ENCODE measurements around the gene KISS1R. TPM values are rescaled to one million over a fixed set of nuclear protein-coding genes. Genes with fewer than 3 reads are reported as not detected.

KISS1R gene
- total RNA-seq, 1 donor from 2014 or later = not detected

DNA sequence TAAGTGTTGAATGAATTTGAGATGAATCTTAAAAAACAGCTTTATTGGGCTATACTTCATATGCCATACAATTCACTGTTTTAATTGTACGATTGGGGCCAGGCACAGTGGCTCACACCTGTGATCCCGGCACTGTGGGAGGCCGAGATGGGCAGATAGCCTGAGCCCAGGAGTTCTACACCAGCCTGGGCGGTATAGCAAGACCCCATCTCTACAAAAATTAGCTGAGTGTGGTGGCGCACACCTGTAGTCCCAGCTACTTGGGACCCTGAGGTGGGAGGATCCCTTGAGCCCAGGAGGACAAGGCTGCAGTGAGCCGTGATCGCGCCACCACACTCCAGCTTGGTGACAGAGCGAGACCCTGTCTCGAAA lies 19.0 kb downstream of the KISS1R start:
- DNase-seq (ENCODE audit: low spot score) = no peak

DNA sequence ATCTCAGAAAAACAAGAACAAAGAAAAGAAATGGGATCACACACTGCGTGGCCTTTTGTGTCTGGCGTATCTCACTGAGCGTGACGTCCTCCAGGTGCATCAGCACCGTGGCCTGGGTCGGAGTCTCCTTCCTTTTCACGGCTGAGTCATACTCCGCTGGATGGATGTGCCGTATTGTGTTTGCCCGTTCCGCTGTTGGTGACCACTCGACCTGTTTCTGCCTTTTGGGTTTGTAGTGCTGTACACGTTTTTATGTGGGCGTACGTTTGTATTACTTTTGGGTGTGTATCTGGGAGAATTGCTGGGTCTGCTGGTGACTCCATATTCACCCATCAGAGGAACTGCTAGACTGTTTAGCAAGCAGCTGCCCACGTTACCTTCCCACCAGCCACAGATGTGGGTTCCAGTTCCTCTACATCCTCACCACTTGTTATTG lies 20.1 kb downstream of the KISS1R start:
- no peak for DNase-seq (ENCODE audit: low spot score)

DNA sequence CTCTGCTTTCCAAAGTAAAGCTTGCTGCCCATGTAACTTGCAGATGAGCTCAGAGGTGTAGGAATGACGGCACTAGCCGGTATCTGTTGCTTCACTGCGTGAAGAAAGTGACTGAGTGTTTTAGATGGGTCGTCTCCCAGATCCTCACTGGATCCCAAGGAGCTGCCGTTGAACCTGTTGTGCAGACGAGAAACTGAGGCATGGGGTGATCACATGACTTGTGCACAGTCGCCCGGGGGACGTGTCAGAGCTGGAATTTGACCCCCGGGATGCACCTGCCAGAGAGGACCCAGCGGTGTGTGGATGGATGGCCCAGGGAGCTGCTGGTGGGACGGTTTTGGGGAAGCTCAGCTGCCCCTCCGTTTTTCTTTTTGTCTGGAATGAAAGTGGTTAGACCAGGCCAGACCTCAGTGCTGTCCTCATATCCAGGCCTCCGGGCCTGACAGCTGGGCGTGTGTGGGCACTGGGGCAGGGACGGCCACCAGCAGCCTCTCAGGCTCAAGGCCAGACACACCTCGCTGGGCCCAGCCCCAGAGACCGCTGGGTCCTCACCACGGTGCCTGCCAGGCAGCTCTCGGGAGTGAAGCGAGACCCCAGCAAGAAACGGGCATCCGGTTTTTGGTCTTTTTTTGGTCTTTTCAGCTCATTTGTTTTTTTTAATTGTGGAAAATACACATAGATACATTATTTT lies 21.2 kb downstream of the KISS1R start:
- no peak for DNase-seq (ENCODE audit: low spot score)

DNA sequence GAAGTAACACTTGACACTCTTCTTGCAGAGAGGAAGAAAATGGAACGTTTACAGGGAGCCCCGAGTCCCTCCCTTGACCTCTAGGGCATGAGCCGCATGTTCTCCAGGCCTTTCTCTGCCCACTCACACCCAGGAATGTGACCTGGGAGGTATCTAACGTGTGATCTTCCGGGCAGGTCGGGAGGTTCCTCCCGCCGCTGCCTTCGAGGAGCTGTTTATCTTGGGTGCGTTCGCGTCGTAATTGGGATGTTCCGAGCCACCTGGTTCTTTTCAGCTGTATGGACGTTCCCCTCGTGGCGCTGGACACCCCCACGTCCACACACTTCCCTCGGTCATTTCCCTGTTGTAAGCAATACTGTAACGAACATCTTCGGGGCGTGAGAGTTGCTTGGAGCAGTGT lies 22.3 kb downstream of the KISS1R start:
- no peak for DNase-seq (ENCODE audit: low spot score)

DNA sequence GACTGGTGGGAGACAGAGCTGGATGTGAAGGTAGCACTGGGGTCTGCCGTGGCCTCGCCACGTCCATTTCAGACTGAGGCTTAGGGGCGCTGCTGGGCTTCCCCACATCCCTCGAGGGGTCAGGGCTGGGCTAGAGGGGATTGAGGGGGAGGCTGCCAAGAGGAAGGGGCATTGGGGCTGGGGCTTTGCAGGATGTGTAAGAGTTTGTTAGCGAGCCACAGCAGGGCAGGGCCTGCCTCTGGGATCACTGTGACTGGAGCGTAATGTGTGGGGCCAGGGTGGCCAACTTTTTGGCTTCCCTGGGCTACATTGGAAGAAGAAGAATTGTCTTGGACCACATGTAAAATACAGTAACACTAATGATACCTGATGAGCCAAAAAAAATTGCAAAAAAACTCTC lies 22.8 kb downstream of the KISS1R start:
- no peak for DNase-seq (ENCODE audit: low spot score)

DNA sequence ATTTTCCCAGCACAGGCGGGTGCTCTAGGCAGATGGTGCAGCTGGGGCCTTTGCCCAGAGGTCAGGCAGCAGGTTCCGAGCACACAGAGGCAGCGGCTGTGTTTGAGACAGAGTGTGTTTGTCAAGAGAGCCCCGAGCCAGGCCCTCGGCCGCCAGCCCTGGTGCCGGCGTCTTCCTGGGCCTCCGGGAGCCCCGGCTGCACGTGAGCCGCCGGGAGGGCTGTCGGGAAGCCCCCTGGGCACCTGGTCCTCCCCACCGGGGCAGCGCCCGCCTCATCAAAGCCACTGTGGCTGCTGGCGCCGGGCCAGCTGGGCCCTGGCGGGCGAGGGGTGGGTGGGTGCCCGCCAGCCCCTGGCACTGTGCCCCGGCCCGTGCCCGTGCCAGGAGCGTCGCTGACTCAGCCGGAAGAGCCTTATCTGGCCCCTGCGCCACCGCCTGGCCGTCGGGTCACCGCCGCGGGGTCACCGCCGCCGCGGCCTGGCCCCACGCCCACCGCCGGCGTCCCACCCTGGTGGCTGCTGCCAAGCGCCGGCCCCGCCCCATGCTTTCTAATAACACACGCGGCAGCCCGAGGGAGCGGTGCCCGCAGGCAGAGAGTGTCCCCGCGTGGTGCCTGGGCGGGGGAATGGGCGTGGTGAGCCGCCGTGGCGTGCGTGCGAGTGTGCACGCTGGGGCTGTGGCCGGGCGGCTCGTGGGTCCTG lies 23.6 kb downstream of the KISS1R start:
- DNase-seq (ENCODE audit: low spot score) = no peak

DNA sequence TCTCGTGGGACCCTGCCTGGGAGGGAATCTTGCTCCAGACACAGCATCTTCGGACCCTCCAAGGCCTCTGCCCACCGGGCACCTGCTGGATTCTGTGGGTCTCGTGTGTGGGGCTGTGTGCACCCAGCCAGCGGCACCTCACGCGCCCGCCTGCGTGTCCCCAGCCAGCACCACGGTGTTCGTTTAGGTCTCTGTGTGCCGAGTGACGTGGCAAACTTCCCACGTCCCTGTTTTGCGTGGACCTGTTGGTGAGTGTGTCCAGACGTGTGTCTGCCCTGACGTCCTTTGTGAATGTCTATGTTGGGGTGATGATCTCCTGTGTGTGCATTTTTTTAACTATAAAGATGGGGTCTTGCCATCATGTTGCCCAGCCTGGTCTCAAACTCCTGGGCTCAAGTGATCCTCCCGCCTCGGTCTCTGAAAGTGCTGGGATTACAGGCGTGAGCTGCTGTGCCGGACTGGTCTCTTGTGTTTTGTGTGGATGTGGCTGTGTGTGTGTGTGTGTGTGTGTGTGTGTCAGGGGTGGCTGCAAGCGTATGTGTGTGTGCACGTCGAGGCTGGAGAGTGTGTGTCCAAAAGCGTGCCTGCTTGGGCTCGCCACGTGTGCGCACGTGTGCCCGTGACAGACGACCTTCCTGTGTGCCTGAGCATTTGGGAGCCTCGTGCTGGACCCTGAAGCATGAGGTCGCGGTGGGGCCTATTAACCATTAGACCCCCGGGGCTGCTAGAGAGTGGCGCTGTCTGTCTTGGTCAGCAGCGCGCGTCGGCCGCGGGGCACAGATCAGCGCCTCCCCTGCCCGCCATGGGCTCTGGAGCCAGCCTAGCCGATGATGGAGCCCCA lies 24.4 kb downstream of the KISS1R start:
- no peak for DNase-seq (ENCODE audit: low spot score)

DNA sequence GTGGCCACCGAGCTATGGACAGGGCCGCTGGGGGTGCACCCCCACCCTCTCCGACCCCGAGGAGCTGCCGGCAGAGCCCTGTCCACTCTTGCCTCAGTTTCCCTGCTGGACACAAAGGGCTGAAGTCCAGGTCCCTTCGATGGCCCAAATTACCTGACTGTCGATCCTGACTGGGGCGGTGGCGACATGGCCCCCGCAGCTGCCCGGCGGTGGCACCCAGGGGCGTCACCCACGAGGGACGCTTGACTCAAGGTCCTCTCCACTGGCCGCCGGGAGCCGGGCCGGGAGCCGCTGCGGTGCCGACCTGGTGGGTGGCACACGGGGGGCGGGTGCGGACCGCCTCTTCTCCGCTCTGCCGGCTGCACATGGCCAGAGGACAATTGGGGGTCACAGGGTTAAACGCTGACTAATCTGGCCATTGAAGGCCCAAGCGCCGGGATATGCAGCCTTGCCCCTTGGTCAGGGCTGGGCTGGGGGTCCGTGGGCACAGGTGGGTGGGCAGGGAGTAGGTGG lies 25.1 kb downstream of the KISS1R start:
- no peak for DNase-seq (ENCODE audit: low spot score)

DNA sequence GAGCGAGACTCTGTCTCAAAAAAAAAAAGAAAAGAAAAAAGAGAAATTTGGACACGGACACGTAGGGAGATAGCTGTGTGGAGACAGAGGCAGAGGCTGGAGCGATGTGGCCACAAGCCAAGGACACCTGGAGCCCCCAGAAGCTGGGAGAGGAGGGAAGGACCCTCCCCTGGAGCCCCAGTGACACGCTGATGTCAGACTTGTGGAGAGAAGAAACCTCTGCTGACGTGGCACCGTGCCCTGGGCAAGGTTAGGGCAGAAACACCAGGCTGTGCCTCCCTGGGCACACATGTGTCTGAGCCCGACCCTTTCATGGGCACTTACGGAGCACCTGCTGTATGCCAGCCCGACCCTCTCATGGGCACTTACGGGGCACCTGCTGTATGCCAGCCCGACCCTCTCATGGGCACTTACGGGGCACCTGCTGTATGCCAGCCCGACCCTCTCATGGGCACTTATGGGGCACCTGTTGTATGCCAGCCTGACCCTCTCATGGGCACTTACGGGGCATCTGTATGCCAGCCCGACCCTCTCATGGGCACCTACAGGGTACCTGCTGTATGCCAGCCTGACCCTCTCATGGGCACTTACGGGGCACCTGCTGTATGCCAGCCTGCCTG lies 26.5 kb downstream of the KISS1R start:
- DNase-seq (ENCODE audit: low spot score) = no peak

DNA sequence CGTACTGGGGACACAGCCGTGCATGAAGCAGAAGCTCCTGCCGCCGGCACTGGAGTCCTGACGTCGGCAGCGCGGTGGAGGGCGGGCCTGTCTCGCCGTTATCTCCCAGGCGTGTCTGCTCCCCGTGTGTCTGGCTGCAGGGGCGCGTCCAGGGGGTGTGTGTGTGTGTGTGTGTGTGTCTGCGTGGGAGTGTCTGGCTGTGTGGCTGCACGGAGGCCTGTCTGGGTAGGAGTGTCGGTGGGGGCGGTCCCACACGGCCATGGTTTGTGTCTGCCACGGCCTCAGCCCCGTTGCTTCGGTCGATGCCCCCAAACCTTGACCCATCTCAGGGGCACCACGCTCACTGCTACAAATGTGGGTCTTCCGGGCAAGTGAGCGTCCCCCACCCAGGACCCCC lies 27.0 kb downstream of the KISS1R start:
- DNase-seq (ENCODE audit: low spot score) = peak; percentile 96

DNA sequence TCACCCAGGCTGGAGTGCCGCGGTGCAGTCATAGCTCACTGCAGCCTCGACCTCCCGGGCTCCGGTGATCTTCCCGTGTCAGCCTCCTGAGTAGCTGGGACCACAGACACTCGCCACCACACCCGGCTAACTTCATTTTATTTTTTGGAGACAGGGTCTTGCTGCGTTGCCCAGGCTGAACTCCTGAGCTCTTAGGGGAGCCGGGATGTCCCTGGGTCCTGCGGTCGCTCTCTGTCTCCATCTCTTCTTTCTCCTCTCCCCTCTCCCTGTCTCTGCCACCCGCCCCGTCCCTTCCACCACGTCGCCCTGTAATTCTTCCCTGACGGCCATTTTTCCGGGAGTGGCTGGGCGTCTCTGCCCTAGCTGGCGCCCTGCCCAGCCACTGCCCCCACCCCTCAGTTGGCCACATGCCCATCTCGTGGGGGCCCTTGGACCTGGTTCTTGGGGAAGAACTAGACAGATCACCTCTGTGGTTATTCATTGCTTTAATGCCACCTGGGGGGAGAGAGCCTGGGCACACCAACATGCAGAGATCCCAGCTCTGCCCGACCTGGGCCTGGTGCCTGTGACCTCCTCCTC lies 27.6 kb downstream of the KISS1R start:
- DNase-seq (ENCODE audit: low spot score) = no peak

DNA sequence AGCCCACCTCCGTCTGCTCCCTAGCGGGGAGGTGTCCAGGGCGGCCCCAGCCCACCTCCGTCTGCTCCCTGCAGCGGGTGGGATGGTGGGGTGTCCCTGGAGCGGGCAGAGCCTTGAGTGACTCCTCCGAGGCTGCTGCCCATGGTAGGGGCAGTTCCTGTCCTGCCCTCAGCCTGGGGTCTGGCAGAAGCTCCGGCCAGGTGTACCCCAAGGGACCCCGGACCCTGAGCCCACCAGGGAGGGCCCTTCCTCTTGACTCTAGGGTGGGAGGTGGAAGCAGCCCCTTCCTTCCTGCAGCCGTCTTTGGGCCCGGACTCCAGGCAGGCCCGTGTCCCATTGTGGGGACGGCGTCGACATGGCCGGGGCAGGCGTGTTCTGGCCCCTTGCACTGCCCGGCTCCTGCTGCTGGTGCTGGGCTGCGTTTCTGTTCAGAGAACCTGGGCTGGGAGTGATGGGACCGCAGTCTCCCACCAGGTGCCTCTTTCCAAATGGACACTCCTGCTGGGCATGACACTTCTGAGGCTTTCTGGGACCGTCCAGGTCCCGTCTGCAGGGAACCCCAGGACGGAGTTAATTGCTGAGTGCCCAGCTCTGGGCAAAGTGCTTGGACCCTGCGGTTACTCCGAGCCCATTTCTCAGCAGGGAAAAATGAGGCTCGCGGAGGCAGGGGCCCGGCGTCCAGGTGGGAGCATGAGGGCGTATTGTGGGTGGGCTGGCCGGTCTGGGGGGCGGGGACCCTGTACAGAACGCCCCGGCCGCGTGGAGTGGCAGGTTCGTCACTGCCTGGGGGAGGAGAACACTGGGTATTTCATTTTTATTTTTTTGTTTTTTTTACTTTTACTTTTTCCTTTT lies 28.5 kb downstream of the KISS1R start:
- DNase-seq (ENCODE audit: low spot score) = no peak

DNA sequence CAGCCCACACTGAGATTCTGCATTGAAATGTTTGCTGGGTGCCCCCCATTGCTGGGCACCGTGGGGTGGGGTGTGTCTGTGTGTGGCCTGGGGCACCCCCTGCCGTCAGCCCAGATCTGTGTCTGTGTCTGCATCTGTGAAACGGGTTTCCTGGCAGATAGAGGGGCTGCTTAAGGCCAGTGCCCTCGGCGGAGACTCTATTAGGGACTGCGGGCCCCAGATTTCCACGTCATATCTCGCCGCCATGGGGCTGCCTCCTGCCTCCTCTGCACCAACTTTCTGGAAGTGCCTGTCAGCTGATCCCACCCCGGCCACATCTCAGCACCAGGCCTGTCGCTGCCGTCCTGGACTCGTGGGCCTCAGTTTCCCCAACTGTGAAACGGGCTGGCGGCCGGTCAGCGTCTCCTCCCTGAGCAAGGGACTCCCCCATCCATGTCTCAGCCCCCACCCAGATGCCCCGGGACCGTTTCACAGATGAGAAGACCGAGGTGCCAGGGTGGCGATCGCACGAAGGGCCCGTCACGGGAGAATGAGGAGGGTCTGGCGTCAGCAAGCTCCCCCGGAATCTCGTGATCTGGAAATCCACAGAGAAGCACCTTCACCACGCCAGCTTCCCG lies 30.1 kb downstream of the KISS1R start:
- no peak for DNase-seq (ENCODE audit: low spot score)

DNA sequence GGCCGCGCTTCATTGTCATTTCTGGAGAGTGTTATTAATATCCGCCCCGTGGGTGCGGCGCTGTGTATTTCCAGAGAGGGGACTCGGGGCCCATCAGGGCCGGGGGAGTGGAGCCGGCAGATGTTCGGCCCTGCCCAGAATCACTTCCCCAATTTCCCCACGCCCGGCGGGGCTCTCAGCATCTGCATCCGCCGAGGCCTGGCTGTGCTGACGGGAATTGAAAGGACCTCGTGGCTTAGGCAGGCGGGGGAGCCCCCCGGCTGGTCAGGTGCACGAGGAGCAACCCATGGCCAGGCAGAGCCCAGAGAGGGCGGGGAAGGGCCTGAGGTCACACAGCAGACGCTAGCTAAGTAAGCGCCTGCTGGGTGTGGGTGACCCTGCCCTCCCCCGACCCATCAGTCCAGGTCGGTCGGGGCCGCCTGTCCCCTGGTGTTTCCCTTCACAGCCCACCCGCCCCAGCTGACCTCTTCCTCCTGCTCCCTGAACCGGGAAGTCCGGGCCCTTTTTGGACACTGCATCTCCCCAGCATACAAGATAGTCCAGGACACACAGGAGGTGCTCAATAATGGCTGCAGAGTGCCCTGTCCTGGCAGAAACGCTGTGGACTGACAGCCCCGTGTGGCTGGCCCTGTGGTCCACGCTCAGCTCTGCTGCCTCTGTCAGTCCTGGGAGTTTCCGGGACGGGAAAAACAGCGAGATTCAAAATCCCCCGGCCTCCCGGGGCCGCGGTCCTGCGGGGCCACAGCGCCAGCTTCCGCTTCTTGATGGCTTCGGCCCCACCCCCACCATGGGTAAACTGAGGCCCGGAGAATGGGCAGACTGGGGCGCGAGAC lies 30.8 kb downstream of the KISS1R start:
- no peak for DNase-seq (ENCODE audit: low spot score)

DNA sequence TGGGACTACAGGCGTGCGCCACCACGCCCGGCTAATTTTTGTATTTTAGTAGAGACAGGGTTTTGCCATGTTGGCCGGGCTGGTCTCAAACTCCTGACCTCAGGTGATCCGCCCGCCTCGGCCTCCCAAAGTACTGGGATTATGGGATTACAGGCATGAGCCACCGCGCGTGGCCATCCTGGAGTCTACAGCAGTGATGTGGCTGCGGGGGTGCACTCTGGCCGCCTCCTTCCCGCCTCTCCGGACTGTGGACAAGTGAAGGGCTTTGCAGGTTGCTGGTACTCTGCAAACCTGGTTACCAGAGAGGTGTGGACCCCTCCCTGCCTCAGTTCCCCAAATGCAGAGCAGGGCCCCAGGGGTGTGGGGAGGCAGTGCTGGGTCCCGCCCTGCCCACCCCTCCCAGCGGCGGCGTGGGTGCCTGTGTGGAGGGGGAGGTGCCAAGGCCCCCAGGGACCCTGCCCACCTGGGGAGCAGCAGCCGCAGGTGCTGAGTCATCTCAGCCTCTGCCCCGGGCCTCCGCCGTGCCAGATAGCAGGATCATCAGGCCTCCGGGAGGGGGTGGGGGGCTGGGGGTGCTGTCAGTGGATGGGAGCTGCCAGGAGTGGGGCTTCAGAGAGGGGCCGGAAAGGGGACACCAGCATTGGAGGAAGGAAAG lies 31.8 kb downstream of the KISS1R start:
- no peak for DNase-seq (ENCODE audit: low spot score)

DNA sequence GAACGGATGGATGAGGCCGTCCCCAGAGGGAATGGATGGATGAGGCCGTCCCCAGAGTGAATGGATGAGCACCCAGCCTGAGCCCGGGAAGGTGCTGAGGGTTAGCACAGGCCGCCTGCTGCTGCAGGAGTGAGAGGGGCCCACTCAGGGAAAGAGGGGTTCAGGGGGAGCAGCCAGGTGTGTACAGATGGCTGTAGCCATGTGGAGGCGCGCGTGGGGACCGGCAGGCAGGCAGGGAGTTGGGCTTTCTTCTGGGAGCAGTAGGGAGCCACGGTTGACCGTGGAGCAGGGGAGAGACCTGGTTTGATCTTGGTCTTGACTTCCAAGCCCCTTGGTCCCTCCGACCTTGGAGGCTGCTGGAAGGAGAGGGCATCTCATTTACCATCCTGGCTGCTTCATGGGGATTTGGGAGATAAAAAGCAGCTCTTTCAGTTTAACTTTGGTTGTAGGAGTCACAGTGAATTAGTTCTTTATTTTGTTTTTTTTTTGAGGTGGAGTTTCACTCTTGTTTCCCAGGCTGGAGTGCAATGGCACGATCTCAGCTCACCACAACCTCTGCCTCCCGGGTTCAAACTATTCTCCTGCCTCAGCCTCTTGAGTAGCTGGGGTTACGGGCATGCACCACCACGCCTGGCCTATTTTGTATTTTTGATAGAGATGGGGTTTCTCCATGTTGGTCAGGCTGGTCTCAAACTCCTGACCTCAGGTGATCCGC lies 33.4 kb downstream of the KISS1R start:
- DNase-seq (ENCODE audit: low spot score) = no peak

DNA sequence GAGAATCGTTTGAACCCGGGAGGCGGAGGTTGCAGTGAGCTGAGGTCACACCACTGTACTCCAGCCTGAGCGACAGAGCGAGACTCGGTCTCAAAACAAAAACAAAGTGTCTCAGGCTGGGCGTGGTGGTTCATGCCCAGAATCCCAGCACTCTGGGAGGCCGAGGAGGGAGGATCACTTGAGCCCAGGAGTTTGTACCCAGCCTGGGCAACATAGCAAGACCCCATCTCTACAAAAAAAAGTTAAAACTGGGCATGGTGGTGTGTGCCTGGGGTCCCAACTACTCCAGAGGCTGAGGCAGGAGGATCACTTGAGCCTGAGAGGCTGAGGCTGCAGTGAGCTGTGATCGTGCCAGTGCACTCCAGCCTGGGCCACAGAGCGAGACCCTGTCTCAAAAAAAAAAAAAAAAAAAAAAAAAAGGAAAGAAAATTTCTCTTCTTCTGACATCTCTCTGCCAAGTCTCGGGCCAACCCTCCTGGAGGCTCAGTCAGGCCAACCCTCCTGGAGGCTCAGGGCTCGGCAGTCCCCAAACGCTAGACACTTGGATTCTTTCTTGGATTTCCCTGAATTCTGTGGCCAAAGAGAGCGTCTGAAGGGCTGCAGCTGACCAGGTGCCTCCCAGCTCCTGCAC lies 35.0 kb downstream of the KISS1R start:
- no peak for DNase-seq (ENCODE audit: low spot score)

Measured in umbilical cord (tissue), 2 donors.